K562 (cell line): ENCODE data around the gene FCSK. TPM values are rescaled to one million over a fixed set of nuclear protein-coding genes. Genes with fewer than 3 reads are reported as not detected.

ENCODE experiments used
- CBFB ChIP-seq: sonication (generic); formaldehyde crosslinking; IDR thresholded peaks from 2 replicates; pipeline ENCODE4 v1.4.0; 2020; ENCODE audit warnings: mild to moderate bottlenecking, missing genetic modification reagents
- CTBP1 ChIP-seq: fragments of 450-650 bp; IDR thresholded peaks from 2 replicates; pipeline ENCODE4 v1.6.1; 2016; ENCODE audit warnings: borderline replicate concordance
- CTCFL ChIP-seq: IDR thresholded peaks from 2 replicates; pipeline ENCODE4 v1.6.1; 2011; ENCODE audit warnings: borderline replicate concordance, low read depth, mild to moderate bottlenecking, moderate library complexity, low read length; ENCODE audit not compliant: insufficient read depth, poor library complexity, severe bottlenecking
- FOXO4 ChIP-seq: fragments of 450-650 bp; formaldehyde crosslinking; IDR thresholded peaks from 2 replicates; pipeline ENCODE4 v1.4.0; 2020; ENCODE audit warnings: mild to moderate bottlenecking, moderate library complexity
- FUS ChIP-seq: fragments of 200-400 bp; formaldehyde crosslinking; optimal IDR thresholded peaks from 2 replicates; pipeline ENCODE3; 2017; ENCODE audit warnings: low read depth, low read length
- GTF2A2 ChIP-seq: IDR thresholded peaks from 2 replicates; pipeline ENCODE4 v1.6.1; 2016; ENCODE audit warnings: mild to moderate bottlenecking, missing genetic modification characterization, missing compliant biosample characterization
- HLTF ChIP-seq: fragments of 450-650 bp; IDR thresholded peaks from 2 replicates; pipeline ENCODE4 v1.6.1; 2016
- IFI16 ChIP-seq: fragments of 250-450 bp; sonication (Bioruptor Pico); IDR thresholded peaks from 2 replicates; pipeline ENCODE4 v2.1.2; 2022; ENCODE audit warnings: mild to moderate bottlenecking, inconsistent platforms
- MYBL2 ChIP-seq, 2 experiments: fragments of 450-650 bp in 1 of 2; sonication (generic) in 1 of 2; formaldehyde crosslinking in 1 of 2; IDR thresholded peaks; 2 replicates each; pipeline versions ENCODE4 v1.6.1 to v1.8.1; 2017 to 2022; ENCODE audit warnings: borderline replicate concordance in 1 of 2, inconsistent platforms in 1 of 2, low read depth in 1 of 2, mild to moderate bottlenecking in 1 of 2, missing genetic modification reagents in 1 of 2, moderate library complexity in 1 of 2
- NR2F6 ChIP-seq: fragments of 450-650 bp; formaldehyde crosslinking; IDR thresholded peaks from 2 replicates; pipeline ENCODE4 v1.4.0; 2020; ENCODE audit warnings: mild to moderate bottlenecking
- SETDB1 ChIP-seq: IDR thresholded peaks from one replicate; pipeline ENCODE4 v1.6.1; 2012; ENCODE audit warnings: low read length, control low read depth, inconsistent platforms
- SIN3B ChIP-seq: fragments of 450-650 bp; IDR thresholded peaks from 2 replicates; pipeline ENCODE4 v1.6.1; 2017; ENCODE audit warnings: low read depth, mild to moderate bottlenecking, moderate library complexity
- SIRT6 ChIP-seq: IDR thresholded peaks from one replicate; pipeline ENCODE4 v1.6.1; 2012; ENCODE audit warnings: low read depth, mild to moderate bottlenecking, control low read depth, inconsistent platforms, low read length, moderate library complexity
- SMAD2 ChIP-seq: fragments of 150-350 bp; IDR thresholded peaks from 2 replicates; pipeline ENCODE4 v1.6.1; 2014; ENCODE audit warnings: low read depth, mild to moderate bottlenecking, low read length
- SMC3 ChIP-seq: conservative IDR thresholded peaks from 2 replicates; pipeline ENCODE4 v1.6.1; 2011; ENCODE audit warnings: low read depth, low read length, improper control_type of control experiment; ENCODE audit not compliant: insufficient read depth
- ZNF175 ChIP-seq: fragments of 200-800 bp; sonication (Bioruptor generic); IDR thresholded peaks from 2 replicates; pipeline ENCODE4 v1.6.1; 2016; ENCODE audit warnings: low read depth, mild to moderate bottlenecking, missing genetic modification characterization, missing compliant biosample characterization
- ZNF23 ChIP-seq: fragments of 250-450 bp; sonication (Bioruptor Pico); IDR thresholded peaks from 2 replicates; pipeline ENCODE4 v1.4.0; 2020; ENCODE audit warnings: mild to moderate bottlenecking
- ZNF24 ChIP-seq: fragments of 450-650 bp; IDR thresholded peaks from 2 replicates; pipeline ENCODE4 v1.6.1; 2016
- ZNF347 ChIP-seq: fragments of 450-650 bp; formaldehyde crosslinking; IDR thresholded peaks from 2 replicates; pipeline ENCODE4 v1.4.0; 2020; ENCODE audit warnings: low read depth, mild to moderate bottlenecking, moderate library complexity
- ZNF408 ChIP-seq: fragments of 250-450 bp; sonication (Bioruptor Pico); IDR thresholded peaks from 2 replicates; pipeline ENCODE4 v1.4.0; 2020; ENCODE audit warnings: low read depth, mild to moderate bottlenecking, moderate library complexity
- polyA plus RNA-seq, 8 experiments: library from polyadenylated mRNA; depleted of rRNA in 4 of 8; stranded (reverse) in 5 of 8; unstranded in 3 of 8; fragments of >200 nt; fragmentation: Nextera tagmentation in 2 of 8; fragmentation: Illumina TruSeq in 1 of 8; extraction: Ambion mirVana in 2 of 8; extraction: Trizol in 1 of 8; gene quantifications; 2 replicates each; pipeline versions ENCODE4 v1.2.1 to v1.2.3, GENCODE V29; 2011 to 2014; ENCODE audit warnings: inconsistent platforms in 1 of 8, missing spikeins in 1 of 8
- total RNA-seq, 7 experiments: library from RNA; depleted of rRNA in 6 of 7; stranded (reverse); fragments of >200 nt in 6 of 7; fragmentation: Illumina TruSeq in 2 of 7; extraction: Trizol in 2 of 7; gene quantifications; 2 replicates each; pipeline versions ENCODE4 v1.2.1 to v1.2.3, GENCODE V29; 2011 to 2021; ENCODE audit warnings: low replicate concordance in 1 of 7
- TF ChIP-seq, protein P1 (sequence below): fragments of 250-450 bp; sonication (Bioruptor Pico); IDR thresholded peaks from 2 replicates; pipeline ENCODE4 v1.8.0; 2021; ENCODE audit warnings: borderline replicate concordance, mild to moderate bottlenecking, moderate library complexity; ENCODE audit not compliant: poor library complexity, severe bottlenecking
- TF ChIP-seq, protein P2 (sequence below), 2 experiments: IDR thresholded peaks; 2 replicates each; pipeline ENCODE4 v1.6.1; 2011; ENCODE audit warnings: borderline replicate concordance in 1 of 2, control low read depth in 1 of 2, low read depth in 1 of 2, low read length in 1 of 2, mild to moderate bottlenecking in 1 of 2, mixed read lengths in 1 of 2, moderate library complexity in 1 of 2; ENCODE audit not compliant: insufficient read depth in 1 of 2, insufficient read length in 1 of 2, poor library complexity in 1 of 2, severe bottlenecking in 1 of 2; ENCODE audit errors: extremely low read depth in 1 of 2

Gene FCSK
- total and polyA plus RNA-seq, 9 of the 15 experiments (the other 6 are each of a cell fraction or from before 2014, with no cell fraction given), result 0.92 to 18.6 (median 8.3) TPM

- TF ChIP-seq, protein P1, sequence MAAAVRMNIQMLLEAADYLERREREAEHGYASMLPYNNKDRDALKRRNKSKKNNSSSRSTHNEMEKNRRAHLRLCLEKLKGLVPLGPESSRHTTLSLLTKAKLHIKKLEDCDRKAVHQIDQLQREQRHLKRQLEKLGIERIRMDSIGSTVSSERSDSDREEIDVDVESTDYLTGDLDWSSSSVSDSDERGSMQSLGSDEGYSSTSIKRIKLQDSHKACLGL, result no peak
- TF ChIP-seq SMAD2, result no peak
- peak; percentile 44; the same call in 1 of the 2 replicates for TF ChIP-seq HLTF
- no peak for TF ChIP-seq ZNF175 (CRISPR knock-in tag)
- peak; percentile 95 for TF ChIP-seq GTF2A2
- TF ChIP-seq FUS, result no peak
- peak; percentile 11; the same call in 1 of the 2 replicates for TF ChIP-seq CTBP1
- peak; percentile 57 for TF ChIP-seq SIRT6
- TF ChIP-seq MYBL2 (IDR thresholded peaks at IDR 0.05; ENCODE audit: low read depth), result peak; percentile 60; the same call in 1 of the 2 replicates
- TF ChIP-seq MYBL2 (CRISPR knock-in tag; IDR thresholded peaks at IDR 0.05; ENCODE audit: borderline replicate concordance), result no peak
- TF ChIP-seq ZNF408 (CRISPR knock-in tag), result no peak
- no peak for TF ChIP-seq ZNF347
- no peak for TF ChIP-seq FOXO4
- TF ChIP-seq SIN3B, result no peak
- TF ChIP-seq IFI16 (CRISPR knock-in tag), result no peak
- TF ChIP-seq ZNF23 (CRISPR knock-in tag), result no peak
- no peak for TF ChIP-seq SMC3
- TF ChIP-seq CBFB (CRISPR knock-in tag), result no peak
- TF ChIP-seq CTCFL, result no peak
- no peak for TF ChIP-seq ZNF24
- no peak for TF ChIP-seq SETDB1
- no peak for TF ChIP-seq NR2F6 (CRISPR knock-in tag)
- TF ChIP-seq, protein P2, sequence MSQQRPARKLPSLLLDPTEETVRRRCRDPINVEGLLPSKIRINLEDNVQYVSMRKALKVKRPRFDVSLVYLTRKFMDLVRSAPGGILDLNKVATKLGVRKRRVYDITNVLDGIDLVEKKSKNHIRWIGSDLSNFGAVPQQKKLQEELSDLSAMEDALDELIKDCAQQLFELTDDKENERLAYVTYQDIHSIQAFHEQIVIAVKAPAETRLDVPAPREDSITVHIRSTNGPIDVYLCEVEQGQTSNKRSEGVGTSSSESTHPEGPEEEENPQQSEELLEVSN (IDR thresholded peaks at IDR 0.05; ENCODE audit: borderline replicate concordance in 1 of 2, extremely low read depth in 1 of 2, insufficient read depth in 1 of 2, insufficient read length in 1 of 2, low read depth in 1 of 2, low read length in 1 of 2, poor library complexity in 1 of 2, severe bottlenecking in 1 of 2), result no peak
Measured at GRCh38 chr16:70523743-70524398, 69.5 kb downstream of the FCSK start, which contains the start of gene SF3B3 (continued).
